Stimulated activated naive CD4-positive, alpha-beta T cell treated with Interleukin-2 at 50 U/mL for 16 hours (primary cell): ENCODE measurements around the gene ATP10D.
"Not testable (repeated sequence)": the region's sequence is repeated elsewhere in the genome, so short reads cannot be mapped to it uniquely, and the experiment has no call there.

ENCODE experiments used
- DNase-seq: peaks from one replicate; lab custom pipeline; 2025; lab: John Stamatoyannopoulos, UW

ATP10D gene

DNA sequence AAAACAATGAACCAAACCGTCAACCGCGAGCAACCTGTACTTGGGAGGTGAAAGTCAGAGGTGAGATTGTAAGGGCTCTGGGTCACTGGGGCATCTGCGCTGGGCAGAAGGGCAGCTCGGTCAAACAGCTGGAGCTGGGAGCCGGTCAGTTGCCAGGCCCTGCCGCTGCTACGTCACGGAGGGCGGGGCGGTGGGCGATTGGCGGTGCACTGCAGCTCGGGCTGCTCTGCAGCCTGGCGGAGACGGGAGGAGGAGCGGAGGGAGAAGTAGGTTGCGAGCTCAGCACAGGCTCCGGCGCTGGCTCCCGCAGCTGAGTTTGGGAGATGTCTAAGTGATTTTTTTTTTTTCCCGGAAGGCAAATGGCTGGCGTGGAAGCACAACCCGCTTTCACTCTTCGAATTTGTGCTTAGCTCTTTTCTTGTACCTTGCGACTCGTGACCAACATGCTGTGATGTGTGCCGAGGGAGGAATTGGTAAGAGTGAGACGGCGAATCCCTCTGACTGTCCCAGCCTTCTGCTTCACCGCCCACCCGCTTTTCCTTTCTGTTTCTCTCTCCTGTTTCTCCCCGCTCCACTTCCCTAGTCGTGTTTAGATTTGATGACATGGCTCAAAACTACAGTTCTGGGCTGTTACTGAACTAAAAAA, at the start of gene ATP10D:
Gene ATP10D (plus strand): TSS at position 229 of the 646 bp plus-strand sequence. CDS start 27,266 bp downstream, outside the sequence.
- DNase-seq, result peak; percentile 67

DNA sequence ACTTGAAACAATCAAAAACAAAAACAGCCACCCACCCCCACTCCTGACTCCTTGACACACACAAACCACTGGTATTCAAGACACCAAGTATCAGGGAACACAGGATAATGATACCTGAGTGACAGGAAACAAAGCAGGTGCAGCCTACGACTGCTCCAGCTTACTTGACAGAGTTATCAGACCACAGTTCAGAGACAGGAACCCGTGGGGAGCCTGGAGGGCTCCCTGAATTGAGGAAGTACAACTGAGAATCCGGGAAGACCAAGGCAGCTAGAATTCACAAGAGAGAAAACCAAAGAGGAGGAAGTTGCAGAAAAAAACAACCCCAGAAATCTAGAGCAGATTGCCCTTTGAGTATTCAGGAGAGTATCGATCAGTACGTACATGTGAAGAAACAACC, 42.1 kb upstream of the ATP10D start:
- no peak for DNase-seq

DNA sequence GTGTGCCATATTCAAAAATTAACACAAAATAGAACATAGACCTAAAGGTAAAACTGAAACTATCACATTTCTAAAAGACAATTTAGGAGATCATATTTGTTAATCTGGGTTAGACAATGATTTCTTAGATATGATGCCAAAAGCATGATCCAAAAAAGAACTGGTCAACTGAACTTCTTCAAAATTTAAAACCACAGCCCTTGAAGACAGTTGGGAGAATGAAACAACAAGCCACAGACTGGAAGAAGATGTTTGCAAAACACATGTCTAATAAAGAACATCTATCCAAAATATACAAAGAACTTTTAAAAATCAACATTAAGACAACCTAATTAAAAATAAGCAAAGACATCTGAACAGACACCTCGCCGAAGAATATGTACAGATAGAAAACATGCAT, 41.0 kb upstream of the ATP10D start:
- DNase-seq, result no peak

DNA sequence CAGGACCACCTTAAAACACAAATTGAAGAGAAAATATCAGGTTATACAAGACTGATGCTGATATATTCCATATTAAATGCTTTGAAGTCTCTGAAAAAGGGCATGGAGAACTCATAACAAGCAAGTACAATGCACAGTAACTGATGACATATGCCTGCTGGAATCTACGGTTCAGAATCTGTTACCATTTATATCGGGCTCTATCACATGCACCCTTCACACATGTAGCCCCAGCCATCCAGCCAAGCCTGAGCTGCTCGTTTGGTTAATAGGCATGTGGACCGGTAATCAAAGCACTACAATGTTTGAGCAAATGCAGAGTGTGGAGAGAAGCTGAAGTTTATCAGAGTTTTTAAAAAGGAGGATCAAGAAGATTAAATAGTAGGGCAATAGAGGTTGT, 33.4 kb upstream of the ATP10D start:
- no peak for DNase-seq

DNA sequence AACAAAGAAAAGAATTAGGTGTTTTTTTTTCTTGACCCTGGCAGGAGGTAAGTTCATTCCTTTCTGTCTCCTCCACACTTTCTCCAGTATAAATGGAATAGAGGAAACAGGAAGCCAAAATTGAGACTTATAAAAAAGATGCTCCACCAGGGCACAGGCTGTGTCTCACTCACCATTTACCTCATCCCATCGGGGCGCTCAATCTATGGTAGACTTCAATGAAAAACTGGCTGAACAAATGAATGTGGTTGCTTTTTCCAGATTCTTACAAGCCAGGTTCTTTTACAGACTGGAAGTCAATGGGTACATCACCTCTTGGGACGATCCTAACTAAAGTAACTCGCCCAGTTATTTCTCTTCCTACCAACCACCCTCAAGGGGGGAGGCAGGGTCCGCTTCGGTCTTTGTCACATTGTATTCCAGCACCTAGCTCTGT, 22.3 kb upstream of the ATP10D start:
- DNase-seq, result no peak

DNA sequence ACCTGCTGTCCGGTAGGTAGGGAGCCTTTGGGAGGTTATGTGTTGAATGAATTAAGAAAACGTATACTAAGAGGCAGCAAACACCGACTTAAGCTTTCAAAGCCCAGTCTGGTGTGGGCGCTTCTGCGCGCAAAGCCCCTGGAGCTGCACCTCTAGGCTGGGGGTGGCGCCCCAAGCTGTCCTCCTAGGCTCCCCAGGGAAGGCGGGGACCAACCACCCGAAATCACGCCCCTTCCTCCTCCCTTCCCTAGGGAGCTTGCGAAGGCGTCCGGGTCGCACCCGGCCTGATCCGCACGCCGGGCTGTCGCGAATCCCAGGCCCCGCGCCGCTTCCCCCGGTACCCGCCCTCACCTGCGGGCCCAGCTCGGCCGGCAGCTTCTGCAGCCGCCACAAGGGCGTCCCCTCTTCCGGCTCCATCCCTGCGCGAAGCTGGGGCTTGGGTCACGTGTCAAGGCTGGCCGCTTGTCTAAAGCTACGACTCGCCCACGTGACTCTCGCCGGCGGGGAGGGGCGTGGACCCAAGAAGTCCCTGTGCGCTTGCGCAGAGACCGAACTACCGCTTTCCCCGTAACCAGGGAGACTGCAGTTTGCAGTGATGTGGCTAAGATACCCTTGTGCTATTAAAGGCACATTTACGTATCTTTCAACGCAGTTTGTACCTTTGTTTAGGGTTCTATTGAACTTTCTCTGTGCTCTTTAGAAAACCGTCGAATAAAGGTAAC, 21.7 kb upstream of the ATP10D start, which contains the start of gene COMMD8:
Gene COMMD8 (minus strand): TSS at position 468 of the 722 bp plus-strand sequence. CDS start 51 bp downstream, at position 417.
- peak; percentile 97 for DNase-seq

DNA sequence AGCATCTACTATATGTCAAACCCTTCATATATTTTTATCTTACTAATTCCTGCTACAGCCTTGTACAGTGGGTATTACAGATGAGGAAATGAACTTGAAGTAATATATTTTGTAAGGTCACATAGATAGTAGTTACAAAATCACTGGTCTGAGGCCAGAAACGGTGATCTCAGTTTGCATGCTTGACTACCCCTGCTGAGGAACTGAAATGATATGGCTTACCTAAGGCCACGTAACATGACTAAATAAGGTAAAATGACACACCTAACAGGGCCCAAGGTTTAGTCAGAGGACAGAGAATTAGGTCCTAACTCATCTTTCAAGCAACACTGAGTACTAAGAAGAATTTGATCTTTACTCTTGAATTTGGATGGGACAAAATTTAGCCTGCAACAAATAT, 20.1 kb upstream of the ATP10D start:
- DNase-seq, result no peak

DNA sequence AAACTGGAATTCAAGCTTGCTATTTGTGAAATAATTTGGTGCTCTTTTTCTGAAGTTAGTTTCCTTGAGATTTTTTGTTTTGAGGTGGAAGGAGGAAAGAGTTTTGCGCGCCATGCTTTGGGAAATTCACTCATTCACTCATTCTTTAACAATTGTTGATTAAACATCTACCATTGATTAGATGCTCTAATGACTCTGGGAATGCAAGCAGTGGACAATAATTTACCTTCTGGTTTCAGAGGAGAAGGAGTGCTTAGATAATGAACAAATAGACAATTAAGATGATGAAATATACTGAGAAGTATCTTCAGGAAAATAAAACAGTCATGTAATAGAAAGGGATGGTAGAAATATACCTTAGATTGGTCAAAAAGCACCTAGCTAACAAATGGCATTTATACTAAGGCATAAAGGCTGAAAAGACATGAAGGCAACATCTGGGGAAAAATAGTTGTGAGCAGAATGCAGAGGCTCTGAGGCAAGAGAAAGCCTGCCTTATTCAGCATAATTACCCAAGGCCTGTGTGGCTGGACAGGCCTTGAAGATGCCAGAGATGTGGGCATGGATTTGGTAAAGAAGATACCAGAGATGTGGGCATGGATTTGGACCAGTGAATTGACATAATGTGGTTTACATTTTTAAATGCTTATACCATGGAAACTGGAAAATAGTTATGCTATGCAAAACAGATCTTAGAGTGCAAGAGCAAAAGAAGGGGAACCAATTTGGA, 18.9 kb upstream of the ATP10D start:
- no peak for DNase-seq

DNA sequence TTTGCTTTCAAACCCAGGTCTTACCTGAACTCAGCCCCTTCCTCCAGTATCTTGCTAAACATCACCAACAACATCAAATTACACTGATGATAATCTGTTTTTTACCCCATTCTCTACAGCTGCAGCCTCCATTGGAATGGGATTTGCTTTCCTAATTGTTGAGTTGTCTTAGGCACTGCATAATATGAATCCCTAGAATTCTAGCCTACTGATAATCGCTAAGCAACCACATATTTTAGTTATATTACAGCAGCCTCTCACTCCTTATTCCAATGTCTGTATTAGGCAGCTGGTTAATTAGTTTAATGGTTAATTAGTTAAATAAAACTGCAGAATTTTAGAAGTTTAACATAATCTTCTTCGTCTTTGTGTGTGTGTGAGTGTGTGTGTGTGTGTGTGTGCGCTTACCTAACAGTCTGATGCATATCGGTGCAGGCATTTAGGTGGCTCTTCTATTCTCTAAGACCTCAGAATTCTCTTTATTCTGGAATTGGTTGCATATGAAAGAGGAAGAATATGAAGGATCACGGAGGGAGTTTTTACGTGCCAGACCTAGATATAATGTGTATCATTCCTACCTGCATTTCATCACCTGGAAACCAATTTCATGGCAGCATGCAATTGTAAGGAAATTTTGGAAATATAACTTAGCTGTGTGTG, 16.2 kb upstream of the ATP10D start:
- DNase-seq, result no peak

DNA sequence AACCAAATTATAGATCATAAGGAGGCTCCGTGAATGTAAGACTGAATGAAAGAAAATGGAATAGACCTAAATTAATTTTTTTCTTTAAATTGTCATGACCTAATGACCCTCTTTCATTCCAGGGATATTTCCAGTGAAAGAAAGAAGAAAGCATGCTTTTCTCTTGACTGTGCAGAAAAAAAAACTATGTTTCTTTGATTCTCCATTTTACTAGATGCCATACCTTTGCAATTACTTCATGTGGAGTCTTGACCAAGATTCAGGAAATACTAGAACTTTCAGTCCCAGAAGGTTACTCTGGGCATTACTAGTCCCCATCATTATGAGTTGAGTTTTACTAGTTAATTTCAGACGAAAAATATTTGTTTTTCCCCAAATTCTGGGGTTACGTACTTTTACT, 15.1 kb upstream of the ATP10D start:
- DNase-seq, result no peak

DNA sequence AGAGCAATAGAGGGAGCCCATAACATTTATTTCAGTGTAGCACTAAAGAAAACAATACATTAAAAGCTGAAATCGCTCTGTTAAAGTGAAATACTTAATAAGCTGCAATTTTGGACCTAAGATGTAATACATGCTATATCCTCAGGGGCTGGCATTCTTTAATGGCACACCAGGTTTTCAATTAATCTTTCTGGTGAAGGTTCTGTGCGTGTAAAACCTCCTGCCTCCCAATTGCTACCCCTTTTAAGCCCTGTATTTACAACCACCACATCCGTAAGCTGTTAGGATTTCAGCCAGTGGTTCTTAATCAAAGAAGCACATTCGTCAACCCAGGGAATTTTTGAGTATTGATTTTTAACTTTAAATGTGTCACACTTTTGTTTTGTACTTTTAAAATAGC, 14.0 kb upstream of the ATP10D start:
- no peak for DNase-seq

DNA sequence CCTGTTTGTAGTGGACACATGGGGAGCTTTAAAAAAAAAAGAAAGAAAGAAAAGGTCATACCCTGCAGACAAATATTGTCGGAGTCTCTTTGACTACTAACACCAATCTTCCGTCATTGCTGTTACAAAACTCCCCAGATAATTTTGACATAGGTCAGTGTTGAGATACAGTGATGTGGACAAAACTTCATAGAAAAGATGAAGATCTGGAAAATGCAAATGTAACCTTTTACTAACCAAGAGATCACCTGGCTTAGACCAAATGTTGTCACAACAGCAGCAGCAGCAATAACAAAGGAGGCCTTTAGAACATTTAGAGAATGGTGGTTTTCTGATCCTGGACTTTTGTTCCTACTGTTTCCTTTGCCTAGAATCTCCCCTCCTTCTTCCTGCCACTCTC, 13.5 kb upstream of the ATP10D start:
- no peak for DNase-seq

DNA sequence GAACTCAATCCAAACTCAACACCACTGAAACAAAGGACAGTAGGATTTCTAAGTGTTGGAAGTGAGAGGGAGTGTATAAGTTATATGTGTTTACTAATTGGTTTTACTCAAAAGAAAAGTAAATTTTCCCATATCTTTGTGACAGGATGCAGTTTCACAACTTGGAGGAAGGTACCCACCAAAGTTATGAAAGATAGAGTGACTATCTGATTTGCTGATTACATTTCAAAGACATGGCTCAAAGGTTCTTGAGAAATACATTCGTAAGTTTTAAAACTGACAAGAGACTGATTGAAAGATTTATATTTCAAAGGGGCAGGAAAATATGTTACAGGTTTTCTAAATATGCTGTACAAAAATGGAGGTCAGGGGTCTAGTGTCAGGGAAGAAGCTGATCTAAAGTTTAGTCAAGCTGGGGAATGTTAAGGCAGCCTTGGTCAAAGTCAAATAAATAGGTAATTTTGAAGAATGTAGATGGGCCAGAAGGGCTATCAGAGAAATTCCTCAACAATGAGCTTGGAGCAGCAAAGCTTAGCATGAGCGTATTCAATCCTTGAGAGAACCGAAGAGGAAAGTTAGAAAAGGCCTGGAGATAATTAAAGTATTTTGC, 11.8 kb upstream of the ATP10D start:
- no peak for DNase-seq

DNA sequence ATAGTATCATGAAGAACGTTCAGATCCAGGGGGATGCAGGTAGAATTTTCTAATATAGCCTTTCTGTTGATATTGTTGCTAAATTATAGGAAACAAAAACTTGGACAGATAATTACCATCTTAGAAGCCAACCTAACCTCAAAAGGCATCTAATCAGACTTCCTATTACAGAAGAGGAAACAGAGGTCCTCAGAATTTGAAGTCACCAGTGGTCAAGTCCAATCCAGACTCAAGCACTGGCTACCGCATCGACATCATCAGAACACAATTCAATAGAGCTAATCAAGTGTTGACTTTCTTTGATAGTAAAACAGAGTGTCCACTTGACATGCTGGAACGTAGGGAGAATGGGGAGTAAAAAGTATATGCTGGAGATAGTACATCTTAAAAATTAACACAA, 10.3 kb upstream of the ATP10D start:
- no peak for DNase-seq

DNA sequence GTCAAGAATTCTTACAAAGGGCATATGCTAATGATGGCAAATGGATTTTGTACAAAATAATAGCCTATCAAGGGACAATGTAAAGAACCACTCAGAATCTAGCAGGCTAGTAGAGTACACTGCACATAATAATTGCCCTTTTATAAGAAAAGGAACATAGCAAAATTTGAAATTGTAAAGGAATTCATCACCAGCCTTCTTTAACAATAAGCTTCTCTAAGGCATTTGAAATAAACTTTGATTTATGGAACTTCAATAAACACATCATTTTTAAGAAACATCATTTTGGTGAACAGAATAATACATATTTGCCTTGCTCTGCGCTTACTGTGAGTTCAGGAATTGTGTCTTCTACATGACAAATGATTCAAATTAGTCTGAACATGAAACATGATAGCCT, 9.7 kb upstream of the ATP10D start:
- no peak for DNase-seq

DNA sequence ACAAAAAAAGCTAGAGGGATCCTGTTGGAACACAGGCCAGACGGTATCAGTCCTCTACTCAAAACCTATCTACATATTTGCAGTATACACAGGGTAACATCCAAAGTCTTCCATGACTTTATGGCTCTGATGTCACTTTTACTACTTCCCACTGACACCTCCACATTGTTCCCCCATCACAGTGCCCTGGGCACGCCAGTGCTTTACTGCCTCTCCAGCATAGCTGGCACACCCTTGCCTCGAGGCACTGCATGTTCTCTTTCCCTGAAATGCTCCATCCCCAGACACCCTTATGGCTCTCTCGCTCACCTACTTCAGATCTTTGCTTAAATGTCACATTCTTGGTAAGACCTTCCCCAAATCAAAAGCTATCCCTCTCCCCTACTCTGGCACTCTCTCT, 6.3 kb upstream of the ATP10D start:
- no peak for DNase-seq

DNA sequence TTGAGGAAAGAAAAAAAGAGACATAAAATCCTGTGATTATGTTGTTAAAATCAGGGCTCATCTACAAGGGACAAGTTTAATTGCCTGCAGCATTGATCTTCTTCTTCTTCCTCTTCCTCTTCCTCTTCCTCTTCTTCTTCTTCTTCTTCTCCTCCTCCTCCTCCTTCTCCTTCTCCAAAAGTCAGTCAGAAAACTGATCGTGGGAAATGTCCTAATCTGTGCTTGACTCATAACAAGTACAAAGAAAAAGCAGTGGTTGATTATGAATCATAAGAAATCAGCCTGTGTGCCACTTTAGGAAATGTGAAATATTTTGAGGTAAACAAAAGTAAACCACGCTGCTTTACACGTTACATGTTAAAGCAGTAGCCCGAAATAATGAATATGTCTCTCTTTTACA, 2.7 kb upstream of the ATP10D start:
- DNase-seq, result no peak

DNA sequence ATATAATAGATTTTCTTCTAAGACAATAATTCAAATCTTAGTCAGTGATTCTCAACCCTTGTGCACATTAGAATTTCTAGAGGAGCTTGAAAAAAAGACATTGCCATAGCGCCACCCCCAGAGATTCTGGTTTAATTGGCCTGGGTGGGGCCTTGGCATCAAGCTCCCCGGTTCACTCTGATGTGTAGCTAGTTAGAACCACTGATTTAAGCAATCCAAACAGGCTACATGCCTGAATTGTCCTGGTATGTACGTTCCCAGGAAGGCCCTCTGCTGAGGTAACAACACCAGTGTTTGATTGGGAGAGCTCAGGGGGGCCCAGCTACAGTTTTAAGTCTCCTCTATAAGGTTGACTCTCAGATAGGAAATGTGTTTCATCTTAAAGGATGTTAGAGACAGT, 1.3 kb upstream of the ATP10D start:
- DNase-seq, result no peak

DNA sequence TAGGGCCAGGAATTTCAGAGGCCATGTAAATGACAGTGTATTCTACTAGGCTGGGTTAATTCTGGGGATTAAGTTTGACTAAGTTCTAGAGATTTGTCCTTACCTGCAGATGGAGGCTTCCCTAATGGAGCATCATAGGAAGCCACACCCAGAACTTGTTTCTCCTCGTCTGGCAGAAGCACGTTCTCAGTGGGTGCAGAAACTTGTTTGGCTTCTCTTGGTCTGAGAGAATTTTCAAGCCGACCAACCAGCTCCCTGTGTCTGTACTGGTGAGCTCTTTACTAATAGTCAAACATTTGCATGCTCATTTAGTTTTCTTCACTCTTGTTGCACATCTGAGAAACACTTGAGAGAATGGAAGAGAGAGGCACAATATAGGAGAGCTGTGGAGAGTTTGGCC, 907 bp upstream of the ATP10D start:
- DNase-seq, result no peak

DNA sequence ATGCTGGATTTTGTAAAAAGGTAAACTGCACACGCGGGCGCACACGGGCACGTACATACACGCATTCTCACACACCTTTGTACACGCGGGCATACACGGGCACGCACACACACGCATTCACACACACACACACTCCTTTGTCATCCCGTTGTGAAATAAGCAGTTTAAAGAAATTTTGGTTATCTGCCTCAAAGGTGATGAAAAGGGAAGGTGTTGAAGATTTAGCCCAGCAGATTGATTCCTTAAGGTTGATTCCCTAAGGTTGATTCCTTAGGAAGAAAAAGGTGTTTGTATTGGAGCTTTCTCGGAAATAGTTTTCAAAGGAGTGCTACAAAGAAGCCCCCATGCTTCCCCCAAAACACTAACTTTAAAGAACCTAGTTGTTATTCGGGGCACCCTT, 693 bp downstream of the ATP10D start:
- DNase-seq, result no peak

DNA sequence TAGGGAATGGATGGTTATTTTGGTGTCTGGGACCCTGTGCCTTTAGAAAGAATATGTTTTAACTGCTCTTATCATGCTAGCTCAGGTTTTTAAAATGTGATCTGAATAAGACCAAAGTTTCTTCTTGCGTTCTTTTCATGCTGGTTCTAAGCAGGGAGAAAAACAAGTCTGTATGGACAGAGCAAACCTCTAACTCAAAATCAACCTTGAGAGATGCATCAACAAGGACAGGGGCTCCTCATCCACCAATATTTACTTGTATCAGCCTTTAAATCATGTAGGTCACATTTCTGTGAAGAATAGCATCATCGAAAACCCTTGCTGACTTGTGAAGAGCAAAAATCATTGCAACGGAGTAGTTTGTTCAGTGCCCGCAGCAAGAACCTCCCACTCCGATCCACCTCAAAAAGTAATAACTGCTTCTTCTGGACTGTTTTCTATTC, 1.2 kb downstream of the ATP10D start:
- no peak for DNase-seq

DNA sequence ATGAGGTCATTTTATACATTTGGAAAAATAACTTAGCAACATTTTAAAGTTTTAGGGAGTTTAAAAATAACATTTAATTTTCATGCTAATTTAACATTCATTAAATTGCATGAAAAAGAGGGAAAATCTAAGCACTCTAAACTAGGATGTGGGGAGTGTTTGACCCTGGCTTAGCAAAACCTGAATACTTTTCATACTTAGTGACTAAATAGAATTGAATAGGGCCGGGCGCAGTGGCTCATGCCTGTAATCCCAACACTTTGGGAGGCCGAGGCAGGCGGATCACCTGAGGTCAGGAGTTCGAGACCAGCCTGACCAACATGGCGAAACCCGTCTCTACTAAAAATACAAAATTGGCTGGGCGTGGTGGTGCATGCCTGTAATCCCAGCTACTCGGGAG, 1.7 kb downstream of the ATP10D start:
- DNase-seq, result not testable (repeated sequence)
